DND-41 (cell line): ENCODE measurements around the gene NPPA.

ENCODE experiments used
- EZH2 ChIP-seq: IDR thresholded peaks from 3 replicates; pipeline ENCODE4 v1.6.1; 2012; ENCODE audit warnings: borderline replicate concordance, low read depth, mild to moderate bottlenecking, moderate library complexity, low read length, inconsistent platforms; ENCODE audit not compliant: severe bottlenecking
- TF ChIP-seq, protein P1 (sequence below): IDR thresholded peaks from 2 replicates; pipeline ENCODE4 v1.5.1; 2012; ENCODE audit warnings: borderline replicate concordance, low read length, moderate library complexity, mild to moderate bottlenecking; ENCODE audit not compliant: poor library complexity, severe bottlenecking; ENCODE audit errors: extremely low read depth

- TF ChIP-seq, protein P1, sequence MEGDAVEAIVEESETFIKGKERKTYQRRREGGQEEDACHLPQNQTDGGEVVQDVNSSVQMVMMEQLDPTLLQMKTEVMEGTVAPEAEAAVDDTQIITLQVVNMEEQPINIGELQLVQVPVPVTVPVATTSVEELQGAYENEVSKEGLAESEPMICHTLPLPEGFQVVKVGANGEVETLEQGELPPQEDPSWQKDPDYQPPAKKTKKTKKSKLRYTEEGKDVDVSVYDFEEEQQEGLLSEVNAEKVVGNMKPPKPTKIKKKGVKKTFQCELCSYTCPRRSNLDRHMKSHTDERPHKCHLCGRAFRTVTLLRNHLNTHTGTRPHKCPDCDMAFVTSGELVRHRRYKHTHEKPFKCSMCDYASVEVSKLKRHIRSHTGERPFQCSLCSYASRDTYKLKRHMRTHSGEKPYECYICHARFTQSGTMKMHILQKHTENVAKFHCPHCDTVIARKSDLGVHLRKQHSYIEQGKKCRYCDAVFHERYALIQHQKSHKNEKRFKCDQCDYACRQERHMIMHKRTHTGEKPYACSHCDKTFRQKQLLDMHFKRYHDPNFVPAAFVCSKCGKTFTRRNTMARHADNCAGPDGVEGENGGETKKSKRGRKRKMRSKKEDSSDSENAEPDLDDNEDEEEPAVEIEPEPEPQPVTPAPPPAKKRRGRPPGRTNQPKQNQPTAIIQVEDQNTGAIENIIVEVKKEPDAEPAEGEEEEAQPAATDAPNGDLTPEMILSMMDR: no peak
- TF ChIP-seq EZH2: no peak
Measured at GRCh38 chr1:11806307-11806936, 41.2 kb downstream of the NPPA start.
